HUES48 (cell line): ENCODE results near the gene USP46.

Source experiments
- H3K27ac ChIP-seq: one replicate; pipeline ENCODE4 v1.7.0; 2013; ENCODE audit warnings: low read depth, low read length, inconsistent platforms
- H3K27me3 ChIP-seq: 2 replicates; pipeline ENCODE4 v1.6.1; 2013; ENCODE audit warnings: mild to moderate bottlenecking, low read length; ENCODE audit not compliant: control insufficient read depth, insufficient read depth
- H3K36me3 ChIP-seq: 2 replicates; pipeline ENCODE4 v1.6.1; 2013; ENCODE audit warnings: low read length; ENCODE audit not compliant: control insufficient read depth, insufficient read depth
- H3K4me1 ChIP-seq: 2 replicates; pipeline ENCODE4 v1.6.1; 2013; ENCODE audit warnings: mild to moderate bottlenecking, low read length; ENCODE audit not compliant: control insufficient read depth, insufficient read depth
- H3K4me3 ChIP-seq: 2 replicates; pipeline ENCODE4 v1.5.1; 2013; ENCODE audit warnings: mild to moderate bottlenecking, low read depth, low read length
- H3K9ac ChIP-seq: 2 replicates; pipeline ENCODE4 v1.6.1; 2013; ENCODE audit warnings: mild to moderate bottlenecking, low read depth, low read length, moderate library complexity
- H3K9me3 ChIP-seq: 2 replicates; pipeline ENCODE4 v1.6.1; 2013; ENCODE audit warnings: low read length; ENCODE audit not compliant: control insufficient read depth, insufficient read depth

USP46 gene

DNA sequence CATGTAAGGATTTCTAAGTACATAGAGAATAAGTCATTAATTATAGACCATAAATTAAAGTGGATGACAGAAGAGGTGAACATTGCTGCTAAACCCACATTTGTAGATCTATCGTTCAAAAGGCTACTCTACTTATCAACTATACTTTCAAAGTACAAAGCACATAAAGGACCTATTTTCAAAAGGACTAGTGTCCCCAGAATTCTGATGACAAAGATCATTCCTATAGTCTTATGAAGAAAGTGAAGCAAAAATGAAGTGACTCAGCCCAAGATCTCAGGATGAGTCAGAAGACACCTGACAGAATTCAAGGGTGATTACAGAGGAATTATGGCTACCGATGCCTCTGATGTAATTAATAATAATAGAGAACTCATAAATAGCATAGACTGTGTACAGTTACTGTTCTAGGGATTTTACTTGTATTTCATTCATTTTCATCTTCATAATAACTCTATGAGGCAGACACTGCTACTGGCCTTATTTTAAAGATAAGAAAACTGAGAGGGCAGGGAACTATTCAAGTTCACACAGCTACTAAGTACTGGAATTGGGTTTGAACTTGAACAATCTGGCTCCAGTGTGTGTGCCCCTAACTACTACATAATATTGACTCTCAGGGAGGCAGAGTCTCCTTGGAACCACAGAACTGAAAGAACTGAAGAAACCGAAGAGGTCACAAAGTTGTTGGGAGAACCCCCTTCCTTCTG, 17.1 kb downstream of the USP46 start:
- no peak overlapping the region for H3K9ac ChIP-seq

DNA sequence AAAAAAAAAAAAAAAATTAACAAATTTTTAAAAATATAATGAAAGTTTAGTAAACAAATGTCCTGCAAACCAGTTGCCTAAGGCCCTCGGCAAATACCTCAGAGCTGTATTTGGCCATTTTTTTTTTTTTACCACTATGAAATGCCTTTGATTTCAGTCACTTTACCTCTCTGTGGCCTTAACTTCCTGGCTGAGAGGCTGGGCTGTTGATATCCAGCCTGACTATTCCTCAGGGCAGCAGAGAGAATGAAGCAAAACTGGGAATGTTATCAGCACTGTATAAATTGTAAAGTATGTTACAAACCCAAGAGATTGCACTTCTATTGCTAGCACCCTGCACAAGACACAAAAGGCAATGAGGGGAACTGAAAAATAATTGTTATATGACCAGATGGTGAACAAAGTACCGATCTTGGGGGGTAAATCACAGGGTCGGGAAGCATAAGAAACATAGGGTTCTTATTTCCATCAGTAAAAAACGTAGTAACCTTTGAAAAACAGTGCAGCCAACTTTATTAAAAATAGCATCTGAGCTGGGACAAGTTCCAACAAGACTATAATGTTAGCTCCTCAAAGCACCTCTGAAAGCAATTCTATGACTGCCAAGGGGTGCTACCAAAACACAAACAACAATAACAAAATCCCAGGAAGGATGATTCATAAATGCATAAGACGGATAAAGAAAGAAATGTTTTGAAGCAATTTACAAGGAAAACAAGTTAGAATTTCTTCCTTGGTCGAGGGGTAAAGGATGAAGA, 18.1 kb downstream of the USP46 start:
- Histone ChIP-seq H3K27me3 (no peaks in the 10 kb centered on the region), H3K4me1 (peaks cover 25% of the 10 kb centered on the region), H3K9me3 (no peaks in the 10 kb centered on the region), H3K4me3 (no peak overlapping the region), H3K36me3 (no peaks in the 10 kb centered on the region), H3K27ac (no peak overlapping the region), H3K9ac (no peak overlapping the region)

More for the DNA sequence above, 17.1 kb downstream of the USP46 start:
- H3K9me3 ChIP-seq: no peaks in the 10 kb centered on the region
- H3K4me1 ChIP-seq: peaks cover 25% of the 10 kb centered on the region
- H3K36me3 ChIP-seq: no peaks in the 10 kb centered on the region
- no peaks in the 10 kb centered on the region for H3K27me3 ChIP-seq
- no peak overlapping the region for H3K4me3 ChIP-seq
- H3K27ac ChIP-seq: no peak overlapping the region

DNA sequence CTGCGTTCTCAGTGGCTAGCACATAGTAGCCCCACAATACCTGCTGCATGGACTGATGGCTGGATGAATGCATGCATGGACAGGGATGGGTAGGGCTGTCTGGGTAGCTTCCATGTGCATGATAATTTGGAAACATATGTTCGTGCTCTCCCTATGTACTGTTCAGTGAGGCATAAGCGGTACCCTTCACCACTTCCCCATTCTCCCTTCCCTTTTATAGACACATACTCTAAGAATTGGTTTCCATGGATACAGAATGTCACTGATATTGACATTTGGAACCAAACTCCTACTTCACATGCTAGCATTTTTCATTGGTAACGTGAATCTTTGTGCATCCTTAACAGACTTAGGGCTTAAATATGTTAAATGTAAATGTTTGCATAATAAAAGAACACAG, 20.4 kb downstream of the USP46 start:
- Histone ChIP-seq H3K4me3 (no peak overlapping the region), H3K27me3 (no peaks in the 10 kb centered on the region), H3K4me1 (peaks cover 16% of the 10 kb centered on the region), H3K27ac (no peak overlapping the region), H3K36me3 (no peaks in the 10 kb centered on the region), H3K9ac (no peak overlapping the region), H3K9me3 (no peaks in the 10 kb centered on the region)

DNA sequence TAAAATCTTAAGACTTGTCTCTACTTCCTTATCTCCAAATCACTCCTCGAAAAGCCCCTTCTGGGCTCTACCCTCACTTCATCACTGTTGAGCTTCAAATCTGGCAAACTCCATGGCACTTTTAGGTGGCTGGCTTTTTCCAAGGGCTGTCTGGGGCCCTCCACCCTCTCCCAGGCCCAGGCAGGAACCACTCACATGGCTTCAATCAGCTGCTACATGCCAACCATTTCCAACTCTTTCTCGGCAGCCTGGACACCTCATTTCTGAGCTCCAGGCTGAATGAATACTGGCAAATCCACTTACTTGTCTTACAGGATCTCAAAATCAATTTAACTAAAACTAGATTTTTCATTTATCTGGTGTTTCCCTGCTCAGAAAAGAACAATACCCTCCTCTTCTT, 22.0 kb downstream of the USP46 start:
- Histone ChIP-seq H3K27ac (no peak overlapping the region), H3K9me3 (no peaks in the 10 kb centered on the region), H3K9ac (no peak overlapping the region), H3K4me1 (peaks cover 11% of the 10 kb centered on the region), H3K4me3 (no peak overlapping the region), H3K27me3 (no peaks in the 10 kb centered on the region), H3K36me3 (no peaks in the 10 kb centered on the region)

DNA sequence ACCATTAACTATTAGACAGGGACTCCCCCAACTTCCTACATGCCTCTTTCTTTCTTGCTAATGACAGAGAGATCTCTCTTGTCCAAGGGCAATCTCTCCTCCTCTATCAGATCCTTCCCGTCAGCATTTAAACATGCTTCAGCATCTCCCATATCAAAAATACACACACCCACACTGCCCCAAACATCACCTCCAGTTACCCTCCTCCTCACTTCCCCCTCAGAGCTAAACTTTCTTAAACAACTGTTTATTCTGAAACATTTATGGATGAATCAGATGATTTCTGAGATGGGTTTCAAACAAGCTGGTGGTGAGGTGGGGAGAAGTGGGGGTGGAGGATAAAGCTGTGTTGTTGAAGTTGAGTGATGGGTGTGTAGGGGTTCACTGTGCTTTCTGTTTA, 23.5 kb downstream of the USP46 start:
- Histone ChIP-seq H3K9ac (no peak overlapping the region), H3K4me1 (peaks cover 3% of the 10 kb centered on the region; the same call in 1 of the 2 replicates), H3K27ac (no peak overlapping the region), H3K9me3 (no peaks in the 10 kb centered on the region), H3K4me3 (no peak overlapping the region), H3K27me3 (no peaks in the 10 kb centered on the region), H3K36me3 (0 out of 2 replicates have a peak, but pooled peaks cover 6% of the 10 kb centered on the region)

DNA sequence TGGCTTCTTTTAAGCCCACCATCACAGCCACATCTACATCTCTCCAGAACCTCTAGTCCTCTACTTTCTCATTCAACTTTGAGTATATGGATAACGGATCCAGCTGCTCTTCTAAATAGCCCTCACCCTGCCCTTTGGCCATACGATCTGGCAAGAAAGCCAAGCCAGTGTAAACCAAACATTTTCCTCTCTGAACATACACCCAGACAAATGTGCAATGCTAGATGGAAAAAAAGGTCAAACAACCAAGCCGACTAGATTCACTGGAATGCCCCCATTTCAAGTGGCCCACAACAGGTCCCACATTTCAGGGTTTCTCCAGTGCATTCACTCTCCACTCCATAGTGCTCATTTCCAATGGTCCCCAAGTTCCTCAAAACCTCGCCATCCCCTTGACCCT, 24.0 kb downstream of the USP46 start:
- Histone ChIP-seq H3K36me3 (peaks cover 7% of the 10 kb centered on the region; the same call in 1 of the 2 replicates), H3K27ac (no peak overlapping the region), H3K9me3 (no peaks in the 10 kb centered on the region), H3K4me1 (peaks cover 3% of the 10 kb centered on the region; the same call in 1 of the 2 replicates), H3K9ac (no peak overlapping the region), H3K4me3 (no peak overlapping the region), H3K27me3 (no peaks in the 10 kb centered on the region)

DNA sequence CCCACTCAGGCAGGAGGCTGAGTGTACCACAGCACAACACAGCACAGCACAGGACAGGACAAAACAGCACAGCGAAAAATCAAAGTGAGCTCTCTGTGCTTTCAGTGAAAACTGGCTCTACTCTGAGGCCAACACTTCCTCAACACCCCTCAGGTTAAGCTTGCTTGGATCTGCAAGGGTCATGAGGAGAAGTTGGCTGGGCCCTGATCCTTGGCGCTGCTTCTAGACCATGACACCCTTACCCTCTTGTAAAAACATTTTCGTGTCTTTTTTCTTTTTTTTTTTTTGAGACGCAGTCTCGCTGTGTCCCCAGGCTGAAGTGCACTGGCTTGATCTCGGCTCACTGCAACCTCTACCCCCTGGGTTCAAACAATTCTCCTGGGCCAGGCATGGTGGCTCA, 25.3 kb downstream of the USP46 start:
- Histone ChIP-seq H3K4me1 (peaks cover 3% of the 10 kb centered on the region; the same call in 1 of the 2 replicates), H3K9ac (no peak overlapping the region), H3K27me3 (no peaks in the 10 kb centered on the region), H3K9me3 (no peaks in the 10 kb centered on the region), H3K4me3 (no peak overlapping the region), H3K27ac (no peak overlapping the region), H3K36me3 (peaks cover 18% of the 10 kb centered on the region; the same call in 1 of the 2 replicates)

DNA sequence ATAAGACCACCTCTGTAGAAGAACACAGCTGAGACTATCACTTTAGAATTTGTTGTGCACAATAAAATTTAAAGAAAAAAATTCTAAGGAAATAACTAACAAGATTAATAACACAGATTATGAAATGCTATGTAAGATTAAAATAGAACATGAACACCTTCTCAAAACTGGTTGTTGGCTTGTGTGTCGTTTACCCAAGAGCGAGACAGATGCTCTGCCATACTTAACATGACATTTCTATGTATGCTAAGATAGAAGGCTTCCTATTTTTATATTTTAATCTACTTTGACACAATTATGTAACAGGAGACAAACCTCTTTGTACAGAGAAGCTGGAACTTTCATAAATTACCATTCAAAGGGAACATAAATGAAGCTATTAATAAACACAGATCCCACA, 30.1 kb downstream of the USP46 start:
- Histone ChIP-seq H3K9me3 (no peaks in the 10 kb centered on the region), H3K27ac (no peak overlapping the region), H3K27me3 (no peaks in the 10 kb centered on the region), H3K4me1 (0 out of 2 replicates have a peak, but pooled peaks cover 3% of the 10 kb centered on the region), H3K9ac (no peak overlapping the region), H3K36me3 (peaks cover 59% of the 10 kb centered on the region), H3K4me3 (no peak overlapping the region)

DNA sequence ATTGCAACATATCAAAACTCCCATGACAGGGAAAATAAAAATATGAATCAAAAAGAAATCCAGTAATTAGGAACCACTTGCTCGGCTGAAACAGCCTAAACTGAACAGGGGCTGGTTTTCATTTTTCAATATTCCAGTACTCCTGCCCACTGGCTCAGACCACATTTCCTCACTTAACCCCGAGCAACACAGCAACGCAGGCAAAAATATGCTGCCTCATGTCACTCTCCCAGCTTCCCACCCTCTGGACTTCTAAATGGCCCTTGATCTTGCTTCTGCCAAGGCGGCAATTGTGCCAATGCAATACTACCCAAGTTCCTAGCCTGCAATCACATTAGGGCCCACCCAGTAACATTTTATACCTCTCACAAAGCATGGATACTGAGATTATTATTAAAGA, 30.6 kb downstream of the USP46 start:
- Histone ChIP-seq H3K27me3 (no peaks in the 10 kb centered on the region), H3K9ac (no peak overlapping the region), H3K4me1 (0 out of 2 replicates have a peak, but pooled peaks cover 3% of the 10 kb centered on the region), H3K27ac (no peak overlapping the region), H3K9me3 (no peaks in the 10 kb centered on the region), H3K4me3 (no peak overlapping the region), H3K36me3 (peaks cover 59% of the 10 kb centered on the region)

DNA sequence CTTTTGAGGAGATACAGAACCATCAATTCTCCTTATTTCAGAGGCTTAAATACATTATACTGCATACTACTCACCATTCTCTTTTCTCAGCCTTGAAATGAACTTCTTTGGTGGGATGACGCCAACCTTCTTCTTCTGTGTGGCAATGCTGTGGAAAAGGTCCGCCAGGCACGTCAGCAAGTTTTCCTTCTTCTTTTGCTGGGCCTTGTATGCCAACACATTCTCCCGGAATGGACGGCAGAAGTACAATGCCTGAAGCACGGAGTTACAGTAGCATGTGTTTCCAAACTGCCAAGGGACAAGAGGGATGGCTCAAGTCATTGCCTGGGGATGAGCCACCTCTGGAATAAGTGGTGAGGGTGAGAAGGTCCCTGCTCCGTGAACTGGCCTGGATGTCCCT, 31.2 kb downstream of the USP46 start:
- Histone ChIP-seq H3K27me3 (no peaks in the 10 kb centered on the region), H3K36me3 (peaks cover 59% of the 10 kb centered on the region), H3K4me1 (no peaks in the 10 kb centered on the region)

DNA sequence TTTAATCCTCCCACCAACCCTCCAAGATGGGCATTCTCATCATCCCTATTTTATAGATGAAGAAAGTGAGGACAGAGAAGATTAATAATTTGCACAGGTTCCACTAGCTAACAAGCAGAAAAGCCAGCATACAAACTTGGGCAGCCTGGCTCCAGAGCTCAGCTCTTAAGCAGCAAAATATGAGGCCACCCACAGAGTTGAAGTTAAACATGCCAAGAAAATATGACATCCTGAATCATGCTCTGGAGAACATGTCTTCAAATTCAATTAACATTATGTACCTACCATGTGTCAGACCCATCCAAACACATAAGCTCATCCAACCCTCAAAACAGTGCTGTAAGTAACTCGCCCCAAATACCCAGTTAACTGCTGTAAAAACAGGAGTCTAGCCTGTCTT, 33.9 kb downstream of the USP46 start:
- Histone ChIP-seq H3K4me3 (no peak overlapping the region), H3K9me3 (no peaks in the 10 kb centered on the region), H3K9ac (no peak overlapping the region), H3K27ac (no peak overlapping the region), H3K27me3 (no peaks in the 10 kb centered on the region), H3K36me3 (peaks cover 62% of the 10 kb centered on the region), H3K4me1 (no peaks in the 10 kb centered on the region)

More for the DNA sequence above, 31.2 kb downstream of the USP46 start:
- H3K4me3 ChIP-seq: no peak overlapping the region
- no peaks in the 10 kb centered on the region for H3K9me3 ChIP-seq
- H3K27ac ChIP-seq: no peak overlapping the region
- H3K9ac ChIP-seq: no peak overlapping the region
